ENCODE measurements around the gene FANCF.

The FANCF gene

GRCh38 chr11:22640862-22641261 is 15.2 kb upstream of the FANCF start:
- Histone ChIP-seq H3K36me3 (ENCODE audit: insufficient read depth, low read length) (no peaks in the 10 kb centered on the region), H3K4me1 (ENCODE audit: insufficient read depth, low read length) (peaks cover 6% of the 10 kb centered on the region; the same call in 1 of the 2 replicates), H3K9ac (ENCODE audit: low read depth, low read length) (no peak overlapping the region), H3K9me3 (ENCODE audit: control insufficient read depth, insufficient read depth, low read length) (no peaks in the 10 kb centered on the region)

DNA sequence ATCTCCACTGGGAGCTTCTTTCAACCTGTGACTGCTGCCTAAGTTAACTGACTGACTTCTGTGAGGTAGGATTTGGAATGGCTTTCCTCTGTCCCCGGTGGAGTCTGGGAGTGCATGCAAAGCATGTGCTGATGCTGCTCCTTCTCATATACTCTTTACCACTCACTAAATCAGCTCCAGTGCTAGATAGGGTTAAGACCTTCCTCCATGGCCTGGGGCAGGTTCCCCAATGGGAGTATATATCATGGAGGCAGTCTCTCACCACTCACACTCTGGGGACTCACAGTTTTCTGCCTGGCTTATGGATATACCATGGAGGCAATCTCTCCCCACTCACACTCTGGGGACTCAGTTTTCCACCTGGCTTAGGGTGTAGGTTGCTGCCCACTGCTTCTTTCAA is 10.1 kb upstream of the FANCF start:
- no peaks in the 10 kb centered on the region for H3K36me3 ChIP-seq (ENCODE audit: insufficient read depth, low read length)
- no peaks in the 10 kb centered on the region for H3K9me3 ChIP-seq (ENCODE audit: control insufficient read depth, insufficient read depth, low read length)
- peaks cover 17% of the 10 kb centered on the region; the same call in 1 of the 2 replicates for H3K4me1 ChIP-seq (ENCODE audit: insufficient read depth, low read length)
- no peak overlapping the region for H3K9ac ChIP-seq (ENCODE audit: low read depth, low read length)

GRCh38 chr11:22634897-22635629 is 9.4 kb upstream of the FANCF start:
- no peak overlapping the region for H3K9ac ChIP-seq (ENCODE audit: low read depth, low read length)
- H3K9me3 ChIP-seq (ENCODE audit: control insufficient read depth, insufficient read depth, low read length): no peaks in the 10 kb centered on the region
- peaks cover 17% of the 10 kb centered on the region; the same call in 1 of the 2 replicates for H3K4me1 ChIP-seq (ENCODE audit: insufficient read depth, low read length)
- no peaks in the 10 kb centered on the region for H3K36me3 ChIP-seq (ENCODE audit: insufficient read depth, low read length)

GRCh38 chr11:22633354-22633902 is 7.8 kb upstream of the FANCF start:
- Histone ChIP-seq H3K9me3 (ENCODE audit: control insufficient read depth, insufficient read depth, low read length) (no peaks in the 10 kb centered on the region), H3K9ac (ENCODE audit: low read depth, low read length) (no peak overlapping the region), H3K36me3 (ENCODE audit: insufficient read depth, low read length) (no peaks in the 10 kb centered on the region), H3K4me1 (ENCODE audit: insufficient read depth, low read length) (peaks cover 17% of the 10 kb centered on the region; the same call in 1 of the 2 replicates)

- Histone ChIP-seq H3K9me3 (ENCODE audit: control insufficient read depth, insufficient read depth, low read length) (no peaks in the 10 kb centered on the region), H3K9ac (ENCODE audit: low read depth, low read length) (no peak overlapping the region), H3K4me1 (ENCODE audit: insufficient read depth, low read length) (no peaks in the 10 kb centered on the region), H3K36me3 (ENCODE audit: insufficient read depth, low read length) (no peaks in the 10 kb centered on the region)
Observed at GRCh38 chr11:22627421-22627820, 1.8 kb upstream of the FANCF start.

DNA sequence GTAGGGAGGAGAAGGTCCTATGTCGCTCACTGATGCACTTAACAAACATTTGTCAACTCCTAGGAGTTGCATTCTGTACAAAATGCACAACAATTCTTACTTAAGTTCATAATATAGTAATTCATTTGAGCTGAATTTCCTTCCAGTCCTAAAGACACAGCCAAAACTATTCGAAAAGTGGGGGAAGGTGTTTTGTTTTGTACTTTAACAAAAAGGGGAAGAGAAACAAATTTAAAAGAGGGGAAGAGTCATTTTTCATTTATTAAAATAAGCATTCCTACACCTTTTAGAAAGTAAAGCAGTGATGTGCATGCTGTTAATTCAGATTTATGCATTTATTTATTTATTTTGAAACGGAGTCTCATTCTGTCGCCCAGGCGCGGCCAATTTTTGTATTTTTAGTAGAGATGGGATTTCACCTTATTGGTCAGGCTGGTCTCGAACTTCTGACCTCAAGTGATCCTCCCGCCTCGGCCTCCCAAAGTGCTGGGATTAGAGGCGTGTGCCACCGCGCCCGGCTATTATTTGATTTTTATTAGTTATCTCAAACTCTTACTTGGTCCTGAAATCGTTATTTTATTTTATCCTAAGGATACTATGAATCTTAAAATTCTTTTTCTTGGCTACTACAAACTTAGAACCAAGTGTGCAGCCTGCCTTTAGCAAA is 1.1 kb upstream of the FANCF start:
- Histone ChIP-seq H3K4me1 (ENCODE audit: insufficient read depth, low read length) (no peaks in the 10 kb centered on the region), H3K9ac (ENCODE audit: low read depth, low read length) (no peak overlapping the region), H3K36me3 (ENCODE audit: insufficient read depth, low read length) (no peaks in the 10 kb centered on the region), H3K9me3 (ENCODE audit: control insufficient read depth, insufficient read depth, low read length) (no peaks in the 10 kb centered on the region)

- Histone ChIP-seq H3K36me3 (ENCODE audit: insufficient read depth, low read length) (no peaks in the 10 kb centered on the region), H3K4me1 (ENCODE audit: insufficient read depth, low read length) (no peaks in the 10 kb centered on the region), H3K9me3 (ENCODE audit: control insufficient read depth, insufficient read depth, low read length) (no peaks in the 10 kb centered on the region), H3K9ac (ENCODE audit: low read depth, low read length) (peak overlapping the region; percentile 82)
Observed at GRCh38 chr11:22624742-22625447, 728 bp downstream of the FANCF start.

GRCh38 chr11:22617868-22618267 is 7.8 kb downstream of the FANCF start:
- Histone ChIP-seq H3K36me3 (ENCODE audit: insufficient read depth, low read length) (no peaks in the 10 kb centered on the region), H3K9ac (ENCODE audit: low read depth, low read length) (no peak overlapping the region), H3K9me3 (ENCODE audit: control insufficient read depth, insufficient read depth, low read length) (no peaks in the 10 kb centered on the region), H3K4me1 (ENCODE audit: insufficient read depth, low read length) (no peaks in the 10 kb centered on the region)

DNA sequence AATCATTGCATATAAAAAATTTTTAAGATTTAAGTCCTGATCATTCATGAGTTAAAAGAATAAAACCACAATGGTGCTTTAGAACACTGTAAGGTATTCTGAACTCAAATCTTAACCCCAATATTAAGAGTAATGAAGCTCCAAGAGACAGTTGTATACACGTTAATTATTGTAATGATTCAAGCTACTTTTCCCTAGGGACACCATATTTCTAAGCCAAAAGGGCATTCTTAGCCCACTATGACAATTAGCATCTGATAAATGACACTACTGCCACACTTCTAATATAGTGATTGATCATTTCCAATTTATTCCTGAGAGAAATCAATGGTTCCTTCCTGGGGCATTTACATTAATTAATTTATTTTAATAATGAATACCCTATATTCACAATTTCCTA is 21.7 kb downstream of the FANCF start:
- H3K4me1 ChIP-seq (ENCODE audit: insufficient read depth, low read length): no peaks in the 10 kb centered on the region
- no peak overlapping the region for H3K9ac ChIP-seq (ENCODE audit: low read depth, low read length)
- no peaks in the 10 kb centered on the region for H3K9me3 ChIP-seq (ENCODE audit: control insufficient read depth, insufficient read depth, low read length)
- no peaks in the 10 kb centered on the region for H3K36me3 ChIP-seq (ENCODE audit: insufficient read depth, low read length)

DNA sequence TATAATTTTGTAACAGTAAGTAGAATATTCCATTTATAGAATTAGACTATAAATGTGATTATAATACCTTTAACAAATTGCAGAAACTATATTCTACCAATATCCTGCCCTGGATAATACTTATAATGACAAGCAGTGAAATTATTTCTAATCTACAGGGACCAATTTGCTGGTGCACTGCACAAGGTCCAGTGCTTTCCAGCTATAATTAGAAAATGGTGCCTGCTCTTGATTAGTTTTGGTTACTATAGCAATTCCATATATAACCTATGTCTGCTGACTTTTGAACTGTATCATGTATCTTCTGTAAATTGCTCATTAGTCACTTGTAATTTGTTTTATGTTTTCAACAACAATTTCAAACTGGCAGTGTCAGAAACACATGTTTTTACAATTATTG is 23.1 kb downstream of the FANCF start:
- H3K9me3 ChIP-seq (ENCODE audit: control insufficient read depth, insufficient read depth, low read length): no peaks in the 10 kb centered on the region
- H3K9ac ChIP-seq (ENCODE audit: low read depth, low read length): no peak overlapping the region
- no peaks in the 10 kb centered on the region for H3K4me1 ChIP-seq (ENCODE audit: insufficient read depth, low read length)
- H3K36me3 ChIP-seq (ENCODE audit: insufficient read depth, low read length): no peaks in the 10 kb centered on the region

GRCh38 chr11:22599458-22599857 is 26.2 kb downstream of the FANCF start:
- Histone ChIP-seq H3K9ac (ENCODE audit: low read depth, low read length) (no peak overlapping the region), H3K9me3 (ENCODE audit: control insufficient read depth, insufficient read depth, low read length) (no peaks in the 10 kb centered on the region), H3K36me3 (ENCODE audit: insufficient read depth, low read length) (no peaks in the 10 kb centered on the region), H3K4me1 (ENCODE audit: insufficient read depth, low read length) (no peaks in the 10 kb centered on the region)

DNA sequence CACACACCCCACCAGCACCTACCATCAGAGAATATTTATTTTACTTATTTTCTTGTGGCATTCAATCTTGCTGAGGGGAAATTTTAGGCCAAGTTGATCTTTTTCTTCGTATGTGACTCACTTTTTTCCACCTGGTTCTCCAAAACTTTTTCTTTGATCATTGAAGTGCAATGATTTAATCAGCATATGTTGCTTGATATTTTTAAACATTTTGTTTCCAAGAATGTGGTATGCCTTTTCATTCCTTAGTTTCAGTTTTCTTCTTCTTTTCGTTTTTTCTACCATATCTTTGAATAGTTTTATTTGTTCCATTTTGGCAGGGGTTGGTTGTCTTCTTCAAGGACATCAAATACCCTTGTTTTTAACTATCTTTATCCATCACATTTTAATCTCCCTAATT is 28.6 kb downstream of the FANCF start:
- Histone ChIP-seq H3K4me1 (ENCODE audit: insufficient read depth, low read length) (no peaks in the 10 kb centered on the region), H3K36me3 (ENCODE audit: insufficient read depth, low read length) (no peaks in the 10 kb centered on the region), H3K9ac (ENCODE audit: low read depth, low read length) (no peak overlapping the region), H3K9me3 (ENCODE audit: control insufficient read depth, insufficient read depth, low read length) (no peaks in the 10 kb centered on the region)

GRCh38 chr11:22584976-22585375 is 40.6 kb downstream of the FANCF start:
- no peaks in the 10 kb centered on the region for H3K4me1 ChIP-seq (ENCODE audit: insufficient read depth, low read length)
- no peaks in the 10 kb centered on the region for H3K36me3 ChIP-seq (ENCODE audit: insufficient read depth, low read length)
- no peak overlapping the region for H3K9ac ChIP-seq (ENCODE audit: low read depth, low read length)
- no peaks in the 10 kb centered on the region for H3K9me3 ChIP-seq (ENCODE audit: control insufficient read depth, insufficient read depth, low read length)

DNA sequence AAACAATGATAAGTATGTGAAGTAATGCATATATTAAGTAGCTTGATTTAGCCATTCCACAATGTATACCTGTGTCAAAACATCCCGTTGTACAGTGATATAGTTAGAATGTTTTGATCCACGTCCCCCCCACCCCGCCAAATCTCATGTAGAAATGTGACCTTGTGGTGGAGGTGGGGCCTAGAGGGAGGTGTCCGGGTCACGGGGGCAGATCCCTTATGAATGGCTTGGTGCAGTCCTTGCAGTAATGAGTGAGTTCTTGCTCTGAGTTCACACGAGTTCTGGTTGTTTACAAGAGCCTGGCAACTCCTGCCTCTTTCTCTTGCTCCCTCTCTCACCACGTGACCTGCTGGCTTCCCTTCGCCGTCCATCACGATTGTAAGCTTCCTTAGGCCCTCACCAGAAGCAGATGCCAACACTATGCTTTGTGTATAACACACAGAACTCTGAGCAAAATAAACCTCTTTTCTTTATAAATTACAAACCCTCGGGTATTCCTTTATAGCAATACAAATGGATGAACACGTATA is 41.6 kb downstream of the FANCF start:
- Histone ChIP-seq H3K4me1 (ENCODE audit: insufficient read depth, low read length) (no peaks in the 10 kb centered on the region), H3K9me3 (ENCODE audit: control insufficient read depth, insufficient read depth, low read length) (no peaks in the 10 kb centered on the region), H3K9ac (ENCODE audit: low read depth, low read length) (no peak overlapping the region), H3K36me3 (ENCODE audit: insufficient read depth, low read length) (no peaks in the 10 kb centered on the region)
